Naive thymus-derived CD4-positive, alpha-beta T cell (primary cell): ENCODE data around the gene TMEM255A. TPM values are rescaled to one million over a fixed set of nuclear protein-coding genes. Genes with fewer than 3 reads are reported as not detected.

ENCODE experiments used
- ATAC-seq: fragments of 150-1000 bp; cut with Tn5 transposase; 2 replicates; pipeline ENCODE4 v1.10.0; 2021; ENCODE audit warnings: mild to moderate bottlenecking, moderate library complexity
- CTCF ChIA-PET: fragments of 350-600 bp; sonication (Branson Sonifier 250); formaldehyde crosslinking; loops from one replicate; lab custom pipeline; 2021; ENCODE audit warnings: antibody characterized with exemption; lab: Charles Lee
- POLR2A ChIA-PET: fragments of 350-600 bp; sonication (Branson Sonifier 250); formaldehyde crosslinking; loops from one replicate; lab custom pipeline; 2021; ENCODE audit warnings: antibody characterized with exemption, inconsistent platforms; lab: Charles Lee
- DNase-seq, 9 donors: peaks; one replicate each; pipeline versions ENCODE4 v3.0.0 to v3.0.0-alpha.2; 2020 to 2022; ENCODE audit warnings: mixed read lengths in 1 of 9
- H3K27ac ChIP-seq: one replicate; pipeline ENCODE4 v1.7.0; 2013; ENCODE audit warnings: mild to moderate bottlenecking, low read depth, low read length, moderate library complexity
- H3K27me3 ChIP-seq, 2 donors: one replicate each; pipeline ENCODE4 v1.7.0; 2013; ENCODE audit warnings: low read length in 2 of 2, mild to moderate bottlenecking in 2 of 2, moderate library complexity in 2 of 2; ENCODE audit not compliant: control insufficient read depth in 2 of 2, insufficient read depth in 2 of 2
- H3K36me3 ChIP-seq, 3 experiments: 1 replicate in 2 of 3; 2 replicates in 1 of 3; pipeline ENCODE4 v1.7.0; 2013; ENCODE audit warnings: low read length in 3 of 3, mild to moderate bottlenecking in 3 of 3, moderate library complexity in 1 of 3; ENCODE audit not compliant: insufficient read depth in 3 of 3, control insufficient read depth in 2 of 3
- H3K4me1 ChIP-seq, 2 donors: one replicate each; pipeline ENCODE4 v1.7.0; 2013; ENCODE audit warnings: low read length in 2 of 2, mild to moderate bottlenecking in 2 of 2, moderate library complexity in 1 of 2; ENCODE audit not compliant: control insufficient read depth in 2 of 2, insufficient read depth in 2 of 2
- H3K4me3 ChIP-seq: 2 replicates; pipeline ENCODE4 v1.7.0; 2013; ENCODE audit warnings: mild to moderate bottlenecking, low read length
- H3K9me3 ChIP-seq, 3 experiments: 1 replicate in 2 of 3; 2 replicates in 1 of 3; pipeline ENCODE4 v1.7.0; 2013; ENCODE audit warnings: low read length in 3 of 3; ENCODE audit not compliant: control insufficient read depth in 2 of 3
- H3K27ac Mint-ChIP-seq, 9 donors: one replicate each; pipeline ENCODE4 v1.8.0; 2020 to 2022; ENCODE audit warnings: mixed read lengths in 9 of 9, mild to moderate bottlenecking in 8 of 9, moderate library complexity in 5 of 9, inconsistent platforms in 2 of 9
- H3K27me3 Mint-ChIP-seq, 5 donors: one replicate each; pipeline ENCODE4 v1.8.0; 2021 to 2022; ENCODE audit warnings: mixed read lengths in 5 of 5, mild to moderate bottlenecking in 1 of 5
- H3K36me3 Mint-ChIP-seq, 5 donors: one replicate each; pipeline ENCODE4 v1.8.0; 2020 to 2022; ENCODE audit warnings: mixed read lengths in 5 of 5, mild to moderate bottlenecking in 3 of 5, inconsistent platforms in 1 of 5
- H3K4me1 Mint-ChIP-seq, 7 donors: one replicate each; pipeline ENCODE4 v1.8.0; 2020 to 2022; ENCODE audit warnings: mixed read lengths in 7 of 7, mild to moderate bottlenecking in 3 of 7, inconsistent platforms in 1 of 7
- H3K4me3 Mint-ChIP-seq, 10 donors: one replicate each; pipeline ENCODE4 v1.8.0; 2020 to 2022; ENCODE audit warnings: mild to moderate bottlenecking in 10 of 10, mixed read lengths in 10 of 10, moderate library complexity in 6 of 10, inconsistent platforms in 2 of 10
- H3K9me3 Mint-ChIP-seq, 11 donors: one replicate each; pipeline ENCODE4 v1.8.0; 2020 to 2022; ENCODE audit warnings: mixed read lengths in 11 of 11, mild to moderate bottlenecking in 4 of 11, inconsistent platforms in 1 of 11, moderate library complexity in 1 of 11
- intact Hi-C, 2 donors: fragments of 100-400 bp; cut with micrococcal nuclease; formaldehyde crosslinking; loops; one replicate each; pipeline ENCODE4 v1.15.1; 2023
- polyA plus RNA-seq, 2 donors: library from polyadenylated mRNA; unstranded; fragments of 300-500 nt; fragmentation: Illumina TruSeq; gene quantifications; one replicate each; pipeline ENCODE4 v1.2.3, GENCODE V29; 2021
- total RNA-seq, 6 experiments: library from RNA in 5 of 6; stranded (reverse) in 5 of 6; gene quantifications; 1 replicate in 5 of 6; 2 replicates in 1 of 6; pipeline ENCODE4 v1.2.3 and lab custom pipeline; 2021 to 2026

Gene TMEM255A
- total and polyA plus RNA-seq, 7 experiments from 2014 or later, result 0.06 to 1.2 (median 0.12) TPM; not detected in 4

DNA sequence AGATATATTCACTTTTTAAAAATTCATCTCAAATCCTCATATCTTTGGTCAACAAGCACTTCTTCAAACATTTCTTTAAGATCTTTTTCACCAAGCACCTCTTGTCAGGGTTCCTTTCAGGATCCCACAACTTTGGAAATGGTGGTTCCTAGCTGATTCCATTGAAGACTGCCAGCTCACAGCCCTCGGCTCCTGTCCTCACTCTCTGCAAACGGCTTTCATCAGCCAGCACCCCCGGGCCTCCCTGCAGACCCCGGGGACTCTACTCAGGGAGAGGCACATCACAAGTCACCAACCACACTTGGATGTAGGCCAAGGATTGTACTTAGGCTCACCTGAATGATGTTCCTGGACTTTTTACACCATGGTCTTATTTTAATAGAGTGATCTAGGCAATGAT is 40.7 kb downstream of the TMEM255A start:
- Histone ChIP-seq H3K4me3 (no peak overlapping the region), H3K4me1 (peaks cover 0 to 12% of the 10 kb centered on the region in 2 donors), H3K9me3 (no peaks in the 10 kb centered on the region), H3K27ac (no peak overlapping the region), H3K27me3 (no peaks in the 10 kb centered on the region), H3K36me3 (no peaks in the 10 kb centered on the region)
- intact Hi-C loops, result no loop called here
- ChIA-PET CTCF (no interaction called here), POLR2A (interaction anchor here (3.3 kb wide), 1 partner anchor 20 kb away, joined by 14 read pairs; the partner anchor contains the start of gene ZBTB33)
- Mint-ChIP-seq H3K27ac (peak overlapping the region in 3 of 9 donors; percentile 11 to 27 (median 19)), H3K9me3 (peaks cover 0 to 1% (median 0%) of the 10 kb centered on the region in 11 donors), H3K4me3 (no peak overlapping the region), H3K4me1 (peaks cover 2 to 17% (median 14%) of the 10 kb centered on the region in 7 donors), H3K36me3 (no peaks in the 10 kb centered on the region), H3K27me3 (peaks cover 0 to 9% (median 0%) of the 10 kb centered on the region in 5 donors)
- ATAC-seq (no peak), DNase-seq (no peak)

DNA sequence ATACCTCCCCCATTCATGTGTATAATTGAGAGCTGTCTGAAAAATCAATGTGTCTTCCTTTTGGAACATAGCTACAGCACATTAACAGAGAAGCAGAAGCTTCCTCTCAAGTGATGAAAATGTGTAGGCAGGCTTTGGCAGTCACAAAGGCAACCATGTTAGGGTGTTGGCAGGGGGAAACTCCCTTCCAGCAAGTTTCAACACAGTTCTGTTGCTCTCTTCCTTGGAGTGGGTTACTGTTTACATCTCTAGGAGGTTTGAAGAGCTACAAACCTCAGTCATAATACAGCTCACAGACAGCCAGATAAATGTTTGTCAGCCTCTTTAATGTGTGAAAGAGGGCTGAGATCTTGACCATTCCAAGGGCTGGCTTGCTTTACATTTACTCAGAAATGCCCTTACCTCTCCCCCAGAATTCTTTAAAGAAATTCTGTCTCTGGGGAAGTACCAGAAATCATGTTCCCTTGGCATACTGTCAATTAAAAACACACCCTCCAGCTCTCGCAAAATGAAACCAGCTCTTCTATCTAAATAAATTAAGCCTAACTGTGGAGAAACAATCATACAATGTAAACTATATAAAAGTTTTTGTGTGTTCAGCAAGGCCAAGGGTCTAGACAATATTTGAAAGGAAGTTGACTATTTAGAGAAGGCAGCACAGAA is 41.8 kb downstream of the TMEM255A start:
- Mint-ChIP-seq H3K4me1 (peaks cover 2 to 17% (median 14%) of the 10 kb centered on the region in 7 donors), H3K27ac (peak overlapping the region; percentile 34 to 88 (median 76)), H3K27me3 (peaks cover 0 to 4% (median 0%) of the 10 kb centered on the region in 5 donors), H3K4me3 (peak overlapping the region in 2 of 10 donors; percentile 20 to 44), H3K36me3 (no peaks in the 10 kb centered on the region), H3K9me3 (peaks cover 0 to 1% (median 0%) of the 10 kb centered on the region in 11 donors)
- Histone ChIP-seq H3K27ac (peak overlapping the region; percentile 38), H3K4me1 (peaks cover 0 to 12% of the 10 kb centered on the region in 2 donors), H3K4me3 (no peak overlapping the region), H3K9me3 (no peaks in the 10 kb centered on the region), H3K36me3 (no peaks in the 10 kb centered on the region), H3K27me3 (no peaks in the 10 kb centered on the region)
- ChIA-PET CTCF (interaction anchor here (0.5 to 1.1 kb wide), 3 partner anchors 19 to 183 kb away, joined by 3 to 5 read pairs (median 4); partner anchors contain the start of gene ZBTB33), POLR2A (interaction anchor here (0.6 to 3.3 kb wide), 6 partner anchors 19 to 193 kb away, joined by 3 to 14 read pairs (median 4); partner anchors contain the start of gene ZBTB33)
- DNase-seq (peak in 7 of 9 donors; percentile 4 to 58 (median 31)), ATAC-seq (peak; percentile 98)
- intact Hi-C loops, result loop anchor here in 1 of 2 donors (1.0 to 2.0 kb wide), 2 partner anchors 19 to 39 kb away; partner anchors contain the start of gene ZBTB33

DNA sequence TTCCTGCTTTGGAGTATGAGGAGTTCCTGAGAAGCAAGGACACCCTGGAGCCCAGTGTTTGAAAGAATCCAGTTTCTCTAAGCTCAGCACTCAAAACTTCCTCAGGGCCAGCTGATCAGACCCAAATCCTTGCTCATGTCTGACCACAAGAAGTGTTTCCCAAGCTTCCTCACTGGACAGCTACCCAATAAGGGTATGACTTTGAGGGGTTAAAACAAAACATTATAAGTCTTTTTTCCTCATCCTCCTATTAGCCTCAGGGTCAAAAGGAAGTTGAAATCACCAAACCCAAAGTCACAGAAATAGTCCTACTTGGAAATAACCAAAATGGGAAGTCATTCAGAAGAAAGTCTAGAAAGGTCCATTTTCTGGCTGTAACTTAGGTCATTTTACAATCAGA is 46.9 kb downstream of the TMEM255A start:
- ATAC-seq (no peak), DNase-seq (no peak)
- CTCF ChIA-PET, result no interaction called here
- POLR2A ChIA-PET, result interaction anchor here (0.9 to 1.6 kb wide), 2 partner anchors 13 to 45 kb away, joined by 3 to 5 read pairs; no protein-coding TSS in a partner anchor
- Histone ChIP-seq H3K27me3 (no peaks in the 10 kb centered on the region), H3K4me3 (no peak overlapping the region), H3K36me3 (no peaks in the 10 kb centered on the region), H3K9me3 (no peaks in the 10 kb centered on the region), H3K27ac (no peak overlapping the region), H3K4me1 (peaks cover 0 to 4% of the 10 kb centered on the region in 2 donors)
- H3K4me1 Mint-ChIP-seq, result peaks cover 0 to 6% (median 5%) of the 10 kb centered on the region in 7 donors
- H3K27ac Mint-ChIP-seq, result no peak overlapping the region
- no peaks in the 10 kb centered on the region for H3K36me3 Mint-ChIP-seq
- H3K9me3 Mint-ChIP-seq, result no peaks in the 10 kb centered on the region
- H3K27me3 Mint-ChIP-seq, result no peaks in the 10 kb centered on the region
- no peak overlapping the region for H3K4me3 Mint-ChIP-seq
- intact Hi-C loops, result no loop called here

DNA sequence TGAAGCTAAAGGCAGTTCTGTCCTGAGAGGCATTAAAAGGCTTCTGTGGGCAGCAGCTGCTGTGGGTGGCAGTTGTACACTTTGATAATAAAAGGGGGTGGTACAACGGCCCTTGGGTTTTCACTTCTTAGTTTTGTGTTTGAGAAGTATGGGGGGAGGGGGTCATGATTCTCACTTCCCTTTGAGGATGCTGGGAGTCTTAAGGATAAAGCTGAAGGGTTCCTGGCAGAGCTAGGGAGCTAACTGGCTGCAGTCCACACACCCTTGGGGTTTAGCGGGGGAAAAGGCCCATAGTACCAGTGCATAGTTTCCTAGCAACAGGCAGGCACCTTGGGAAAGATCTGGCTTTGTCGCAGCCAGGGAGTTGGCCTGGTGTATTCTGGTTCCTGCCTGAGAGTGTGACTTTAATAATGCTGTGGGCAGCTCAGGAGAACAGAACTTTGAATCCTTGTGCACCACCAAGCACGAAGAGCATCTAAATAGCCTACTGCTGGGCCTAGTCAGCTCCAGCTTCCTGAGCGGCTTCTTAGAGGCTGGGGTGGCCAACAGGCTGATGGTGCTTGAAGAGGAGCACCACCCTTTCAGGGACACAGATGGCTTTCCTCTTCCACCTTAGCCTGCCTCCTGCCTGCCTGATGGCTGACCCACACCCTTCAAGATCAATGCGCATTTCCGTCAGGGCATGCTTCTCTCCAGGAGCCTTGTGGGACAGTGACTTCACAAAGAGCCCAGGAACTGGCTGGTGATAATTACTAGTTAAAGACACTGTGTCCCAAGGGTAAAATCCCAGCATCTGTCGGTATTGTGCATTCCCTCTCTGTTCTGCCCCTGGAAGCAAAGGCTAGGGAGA is 48.2 kb downstream of the TMEM255A start:
- no peak for ATAC-seq
- CTCF ChIA-PET, result no interaction called here
- Histone ChIP-seq H3K36me3 (no peaks in the 10 kb centered on the region), H3K9me3 (no peaks in the 10 kb centered on the region), H3K4me1 (no peaks in the 10 kb centered on the region), H3K27ac (no peak overlapping the region), H3K4me3 (no peak overlapping the region), H3K27me3 (no peaks in the 10 kb centered on the region)
- no peak overlapping the region for H3K4me3 Mint-ChIP-seq
- no peak overlapping the region for H3K27ac Mint-ChIP-seq
- no peaks in the 10 kb centered on the region for H3K27me3 Mint-ChIP-seq
- H3K36me3 Mint-ChIP-seq, result peaks cover 0 to 1% (median 0%) of the 10 kb centered on the region in 5 donors
- H3K4me1 Mint-ChIP-seq, result peaks cover 0 to 3% (median 2%) of the 10 kb centered on the region in 7 donors
- DNase-seq, result no peak
- intact Hi-C loops, result no loop called here
- H3K9me3 Mint-ChIP-seq, result no peaks in the 10 kb centered on the region
- POLR2A ChIA-PET, result interaction anchor here (0.9 kb wide), 1 partner anchor 12 kb away, joined by 3 read pairs; no protein-coding TSS in a partner anchor

DNA sequence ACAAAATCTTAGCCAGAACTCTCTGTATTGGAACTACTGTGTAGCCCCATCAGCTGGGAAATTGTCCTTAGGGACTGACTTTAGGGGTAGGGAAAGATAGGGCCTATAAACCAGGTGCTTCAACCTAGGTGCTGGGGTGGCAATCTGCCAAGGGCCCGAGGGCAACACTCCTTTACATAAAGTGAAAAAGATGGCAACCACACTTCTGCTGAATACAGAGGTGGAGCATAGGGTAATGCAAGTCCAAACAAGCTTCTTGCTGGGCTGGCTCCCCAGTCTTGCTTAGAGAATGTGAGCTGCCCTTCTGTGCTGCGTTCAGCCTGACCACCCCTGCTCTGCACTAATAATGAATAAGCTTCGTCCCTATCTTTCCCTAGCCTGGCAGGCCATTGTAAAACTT is 50.9 kb downstream of the TMEM255A start:
- H3K4me1 Mint-ChIP-seq, result peaks cover 0 to 24% (median 6%) of the 10 kb centered on the region in 7 donors
- no peak for DNase-seq
- no peaks in the 10 kb centered on the region for H3K36me3 ChIP-seq
- ChIA-PET CTCF (no interaction called here), POLR2A (interaction anchor here (0.5 to 0.7 kb wide), 2 partner anchors 9 to 192 kb away, joined by 3 to 6 read pairs; no protein-coding TSS in a partner anchor)
- H3K4me3 ChIP-seq, result no peak overlapping the region
- peaks cover 0 to 6% (median 0%) of the 10 kb centered on the region in 5 donors for H3K36me3 Mint-ChIP-seq
- H3K27ac Mint-ChIP-seq, result no peak overlapping the region
- no peaks in the 10 kb centered on the region for H3K27me3 ChIP-seq
- no peak overlapping the region for H3K27ac ChIP-seq
- H3K9me3 ChIP-seq, result no peaks in the 10 kb centered on the region
- H3K27me3 Mint-ChIP-seq, result no peaks in the 10 kb centered on the region
- H3K9me3 Mint-ChIP-seq, result no peaks in the 10 kb centered on the region
- ATAC-seq, result no peak
- no peak overlapping the region for H3K4me3 Mint-ChIP-seq
- intact Hi-C loops, result no loop called here
- H3K4me1 ChIP-seq, result peaks cover 0 to 4% of the 10 kb centered on the region in 2 donors

DNA sequence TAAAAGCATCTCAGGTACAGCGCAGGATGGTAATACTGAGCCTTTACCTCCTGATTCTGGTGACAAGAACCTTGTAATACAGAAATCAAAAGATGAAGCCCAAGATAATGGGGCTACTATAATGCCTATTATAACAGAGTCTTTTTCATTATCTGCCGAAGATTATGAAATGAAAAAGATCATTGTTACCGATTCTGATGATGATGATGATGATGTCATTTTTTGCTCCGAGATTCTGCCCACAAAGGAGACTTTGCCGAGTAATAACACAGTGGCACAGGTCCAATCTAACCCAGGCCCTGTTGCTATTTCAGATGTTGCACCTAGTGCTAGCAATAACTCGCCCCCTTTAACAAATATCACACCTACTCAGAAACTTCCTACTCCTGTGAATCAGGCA is 57.5 kb downstream of the TMEM255A start:
- Histone ChIP-seq H3K36me3 (peaks cover 0 to 4% (median 3%) of the 10 kb centered on the region in 3 experiments), H3K27me3 (no peaks in the 10 kb centered on the region), H3K9me3 (no peaks in the 10 kb centered on the region), H3K4me1 (peaks cover 0 to 10% of the 10 kb centered on the region in 2 donors), H3K4me3 (no peak overlapping the region), H3K27ac (no peak overlapping the region)
- Mint-ChIP-seq H3K27ac (no peak overlapping the region), H3K27me3 (no peaks in the 10 kb centered on the region), H3K36me3 (peaks cover 0 to 17% (median 14%) of the 10 kb centered on the region in 5 donors), H3K4me3 (peak overlapping the region in 2 of 10 donors; percentile 32 to 34), H3K9me3 (peaks cover 0 to 1% (median 0%) of the 10 kb centered on the region in 11 donors), H3K4me1 (peaks cover 10 to 59% (median 28%) of the 10 kb centered on the region in 7 donors)
- intact Hi-C loops, result loop anchor here (5.0 kb wide), 6 partner anchors 214 to 1906 kb away; partner anchors contain the start of genes CUL4B (in 2 of the 2), LAMP2 (in 2 of the 2), NDUFA1 (in 1 of the 2) and RNF113A (in 1 of the 2)
- CTCF ChIA-PET, result interaction anchor here (0.8 kb wide), 1 partner anchor 55 kb away, joined by 3 read pairs; no protein-coding TSS in a partner anchor
- POLR2A ChIA-PET, result interaction anchor here (0.6 kb wide), 1 partner anchor 9 kb away, joined by 3 read pairs; no protein-coding TSS in a partner anchor
- ATAC-seq (no peak), DNase-seq (no peak)
